Endothelial cell of umbilical vein (primary cell): ENCODE results near the gene OSTM1. TPM values are rescaled to one million over a fixed set of nuclear protein-coding genes. Genes with fewer than 3 reads are reported as not detected.

Experiments
- BruUV-seq: library from RNA; stranded (reverse); fragments of 400-500 nt; replicated peaks from 2 replicates; lab custom pipeline; 2021; lab: Mats Ljungman, UMichigan
- CTCF ChIA-PET: fragments of 300-600, 350-600 bp; sonication (Branson Sonifier 250); formaldehyde crosslinking; loops from one replicate; lab custom pipeline; 2021; ENCODE audit warnings: antibody characterized with exemption, inconsistent platforms; lab: Charles Lee
- POLR2A ChIA-PET: fragments of 300-600, 350-600 bp; sonication (Branson Sonifier 250); formaldehyde crosslinking; loops from one replicate; lab custom pipeline; 2021; ENCODE audit warnings: antibody characterized with exemption, inconsistent platforms; lab: Charles Lee
- DNase-seq: peaks from one replicate; pipeline ENCODE4 v3.0.0-alpha.2; 2011; ENCODE audit warnings: low read depth, low spot score
- FAIRE-seq: peaks from 2 replicates; lab custom pipeline; 2011; peaks lifted over from hg19 to GRCh38; lab: Jason Lieb, UNC
- H2AFZ ChIP-seq: 2 replicates; pipeline ENCODE4 v1.6.0; 2012; ENCODE audit warnings: low read depth, low read length, control low read depth, inconsistent platforms
- H3K27ac ChIP-seq: 2 replicates; pipeline ENCODE4 v1.5.1; 2011; ENCODE audit warnings: low read depth, mild to moderate bottlenecking, control low read depth, low read length, moderate library complexity; ENCODE audit not compliant: insufficient read depth
- H3K27me3 ChIP-seq, 2 experiments: 2 replicates each; pipeline versions ENCODE4 v1.6.0 to v1.6.1; 2011; ENCODE audit warnings: low read length in 2 of 2, mixed read lengths in 1 of 2; ENCODE audit not compliant: control insufficient read depth in 2 of 2, insufficient read depth in 2 of 2
- H3K36me3 ChIP-seq, 2 experiments: 2 replicates in 1 of 2; 3 replicates in 1 of 2; pipeline ENCODE4 v1.5.1; 2011; ENCODE audit warnings: low read length in 2 of 2, mild to moderate bottlenecking in 1 of 2, moderate library complexity in 1 of 2; ENCODE audit not compliant: control insufficient read depth in 2 of 2, insufficient read depth in 2 of 2; ENCODE audit errors: extremely low read depth in 1 of 2
- H3K4me1 ChIP-seq: 3 replicates; pipeline ENCODE4 v1.5.1; 2011; ENCODE audit warnings: mild to moderate bottlenecking, low read length; ENCODE audit not compliant: control insufficient read depth, insufficient read depth; ENCODE audit errors: extremely low read depth
- H3K4me2 ChIP-seq: 2 replicates; pipeline ENCODE4 v1.6.1; 2011; ENCODE audit warnings: low read length, control low read depth, mixed read lengths; ENCODE audit not compliant: insufficient read depth
- H3K4me3 ChIP-seq, 3 experiments: fragments of 200-600 bp in 1 of 3; sonication (generic), shearing (Covaris generic) in 1 of 3; replicated peaks in 1 of 3; 2 replicates each; pipeline ENCODE4 v1.5.1; 2011 to 2016; ENCODE audit warnings: control low read depth in 3 of 3, low read length in 3 of 3, mild to moderate bottlenecking in 2 of 3, inconsistent platforms in 1 of 3, low read depth in 1 of 3, moderate library complexity in 1 of 3; ENCODE audit not compliant: insufficient read depth in 1 of 3
- H3K79me2 ChIP-seq: 2 replicates; pipeline ENCODE4 v1.6.0; 2012; ENCODE audit warnings: low read length, inconsistent platforms; ENCODE audit not compliant: control insufficient read depth, insufficient read depth
- H3K9ac ChIP-seq: replicated peaks from 2 replicates; pipeline ENCODE3; 2011; ENCODE audit warnings: low read length, control low read depth; ENCODE audit not compliant: insufficient read depth; ENCODE audit errors: extremely low read depth
- H3K9me1 ChIP-seq: replicated peaks from 3 replicates; pipeline ENCODE4 v1.6.0; 2011; ENCODE audit warnings: mild to moderate bottlenecking, low read length; ENCODE audit not compliant: control insufficient read depth, insufficient read depth; ENCODE audit errors: extremely low read depth
- H3K9me3 ChIP-seq: replicated peaks from 2 replicates; pipeline ENCODE4 v1.5.1; 2012; ENCODE audit warnings: low read length, inconsistent platforms; ENCODE audit not compliant: control insufficient read depth, insufficient read depth
- H4K20me1 ChIP-seq: replicated peaks from 2 replicates; pipeline ENCODE3; 2011; ENCODE audit warnings: mild to moderate bottlenecking, low read length; ENCODE audit not compliant: control insufficient read depth, insufficient read depth; ENCODE audit errors: extremely low read depth
- CTCF ChIP-seq, 2 donors: IDR thresholded peaks; 1 replicate in 1 of 2; 2 replicates in 1 of 2; pipeline ENCODE4 v1.5.1; 2011; ENCODE audit warnings: low read length in 2 of 2, mild to moderate bottlenecking in 2 of 2, moderate library complexity in 2 of 2, control low read depth in 1 of 2, inconsistent platforms in 1 of 2, low read depth in 1 of 2; ENCODE audit not compliant: insufficient read depth in 1 of 2; ENCODE audit errors: extremely low read depth in 1 of 2
- EZH2 ChIP-seq: IDR thresholded peaks from 2 replicates; pipeline ENCODE4 v1.6.1; 2012; ENCODE audit warnings: borderline replicate concordance, low read depth, mild to moderate bottlenecking, moderate library complexity, low read length, inconsistent platforms; ENCODE audit not compliant: severe bottlenecking
- FOS ChIP-seq: IDR thresholded peaks from 2 replicates; pipeline ENCODE4 v1.6.1; 2011; ENCODE audit warnings: mild to moderate bottlenecking, low read length, moderate library complexity, borderline replicate concordance; ENCODE audit not compliant: insufficient read depth
- GATA2 ChIP-seq: IDR thresholded peaks from 2 replicates; pipeline ENCODE4 v1.7.0; 2011; ENCODE audit warnings: low read depth, mild to moderate bottlenecking, moderate library complexity, mixed read lengths, low read length; ENCODE audit not compliant: insufficient read length, insufficient read depth
- JUN ChIP-seq: IDR thresholded peaks from 2 replicates; pipeline ENCODE4 v1.6.1; 2011; ENCODE audit warnings: borderline replicate concordance, low read depth; ENCODE audit not compliant: insufficient read length, insufficient read depth
- MAX ChIP-seq: IDR thresholded peaks from 2 replicates; pipeline ENCODE4 v1.6.1; 2011; ENCODE audit not compliant: insufficient read depth, insufficient read length
- MYC ChIP-seq: IDR thresholded peaks from one replicate; pipeline ENCODE4 v1.6.1; 2011; ENCODE audit warnings: mild to moderate bottlenecking, low read depth, low read length
- POLR2A ChIP-seq: IDR thresholded peaks from 2 replicates; pipeline ENCODE4 v1.6.1; 2012; ENCODE audit warnings: low read depth, mild to moderate bottlenecking, control low read depth, low read length
- POLR2AphosphoS5 ChIP-seq: IDR thresholded peaks from 2 replicates; pipeline ENCODE4 v1.6.1; 2012; ENCODE audit warnings: low read depth, mild to moderate bottlenecking, control low read depth, low read length, moderate library complexity; ENCODE audit not compliant: insufficient read depth
- dilution Hi-C: fragments of 300-500 bp; cut with MboI; formaldehyde crosslinking; loops from one replicate; pipeline ENCODE4 v1.15.0; 2019; ENCODE audit warnings: low sequenced_read_pairs; ENCODE audit not compliant: extremely low pct_ligation_motif_present
- intact Hi-C: fragments of 100-400 bp; cut with micrococcal nuclease; formaldehyde crosslinking; loops from one replicate; pipeline ENCODE4 v1.10.0; 2022
- polyA plus RNA-seq, 4 experiments: library from polyadenylated mRNA; depleted of rRNA in 3 of 4; stranded (reverse) in 3 of 4; unstranded in 1 of 4; fragments of >200 nt; gene quantifications; 2 replicates each; pipeline versions ENCODE4 v1.2.1 to v1.2.3, GENCODE V29; 2011 to 2012; ENCODE audit warnings: missing spikeins in 1 of 4
- total RNA-seq: library from RNA; stranded (reverse); gene quantifications from 2 replicates; pipeline ENCODE4 v1.2.3, GENCODE V29; 2021

The OSTM1 gene
- total and polyA plus RNA-seq, 2 donors (not counting 3 experiments of a cell fraction or from before 2014, with no cell fraction given): 23.1 to 26.4 TPM

GRCh38 chr6:108117427-108118358 is 43.2 kb upstream of the OSTM1 start:
- FAIRE-seq: no peak

GRCh38 chr6:108116546-108117426 is 42.2 kb upstream of the OSTM1 start:
- TF ChIP-seq MAX (no peak), MYC (no peak), POLR2A (no peak), CTCF (IDR thresholded peaks at IDR 0.05; ENCODE audit: extremely low read depth in 1 of 2, insufficient read depth in 1 of 2, low read depth in 1 of 2, low read length in 2 of 2) (no peak), EZH2 (no peak), POLR2AphosphoS5 (no peak), FOS (no peak), JUN (no peak), GATA2 (no peak)
- Histone ChIP-seq H3K27me3 (peaks cover 72 to 82% of the 10 kb centered on the region in 2 experiments), H3K9me1 (no peaks in the 10 kb centered on the region), H3K79me2 (no peaks in the 10 kb centered on the region), H3K27ac (no peak overlapping the region), H3K9me3 (no peaks in the 10 kb centered on the region), H4K20me1 (no peaks in the 10 kb centered on the region), H3K4me3 (no peak overlapping the region), H3K4me1 (peaks cover 25% of the 10 kb centered on the region), H3K36me3 (no peaks in the 10 kb centered on the region), H3K4me2 (no peak overlapping the region), H2AFZ (no peak overlapping the region), H3K9ac (no peak overlapping the region)
- FAIRE-seq (no peak), DNase-seq (no peak)
- ChIA-PET CTCF (interaction anchor here (1.8 kb wide), 1 partner anchor 375 kb away, joined by 8 read pairs; no protein-coding TSS in a partner anchor), POLR2A (interaction anchor here (0.6 kb wide), 1 partner anchor 240 kb away, joined by 3 read pairs; no protein-coding TSS in a partner anchor)
- dilution Hi-C loops (no loop called here), intact Hi-C loops (no loop called here)
- BruUV-seq: no TSS peak

More at GRCh38 chr6:108117427-108118358, 43.2 kb upstream of the OSTM1 start:
- Histone ChIP-seq H3K4me2 (peak overlapping the region; percentile 67), H3K9ac (no peak overlapping the region), H3K27me3 (peaks cover 75 to 82% of the 10 kb centered on the region in 2 experiments), H3K9me1 (no peaks in the 10 kb centered on the region), H3K79me2 (no peaks in the 10 kb centered on the region), H3K36me3 (no peaks in the 10 kb centered on the region), H3K4me3 (peak overlapping the region; percentile 11 to 44 (median 39)), H3K27ac (no peak overlapping the region), H4K20me1 (no peaks in the 10 kb centered on the region), H3K4me1 (peaks cover 25% of the 10 kb centered on the region), H3K9me3 (no peaks in the 10 kb centered on the region), H2AFZ (peak overlapping the region; percentile 36)
- intact Hi-C loops: loop anchor here (2.0 kb wide), 1 partner anchor 177 kb away; the partner anchor contains the start of gene AFG1L
- CTCF ChIA-PET: interaction anchor here (1.8 kb wide), 1 partner anchor 374 kb away, joined by 8 read pairs; no protein-coding TSS in a partner anchor
- TF ChIP-seq POLR2AphosphoS5 (no peak), FOS (no peak), EZH2 (peak; percentile 98)
- BruUV-seq: no TSS peak
- DNase-seq: peak; percentile 19
- dilution Hi-C loops: no loop called here
- POLR2A ChIA-PET: interaction anchor here (0.6 kb wide), 1 partner anchor 240 kb away, joined by 3 read pairs; no protein-coding TSS in a partner anchor
